DND-41 (cell line): ENCODE data around the gene TMEM54.

ENCODE experiments used
- ATAC-seq: fragments of 200-7000 bp; cut with Tn5 transposase; 3 replicates; pipeline ENCODE4 v1.9.1; 2021; ENCODE audit warnings: low read depth; ENCODE audit not compliant: insufficient read depth
- DNase-seq: peaks from one replicate; pipeline ENCODE4 v3.0.0-alpha.2; 2020
- H2AFZ ChIP-seq: 2 replicates; pipeline ENCODE4 v1.6.0; 2012; ENCODE audit warnings: low read depth, low read length
- H3K27ac ChIP-seq: 2 replicates; pipeline ENCODE4 v1.5.1; 2012; ENCODE audit warnings: low read length, inconsistent platforms
- H3K27me3 ChIP-seq: fragments of 200-600 bp; sonication (generic); 2 replicates; pipeline ENCODE4 v1.6.0; 2012; ENCODE audit warnings: low read length, mild to moderate bottlenecking, inconsistent platforms; ENCODE audit not compliant: insufficient read depth, poor library complexity
- H3K36me3 ChIP-seq: 2 replicates; pipeline ENCODE4 v1.5.1; 2012; ENCODE audit warnings: low read length, inconsistent platforms; ENCODE audit not compliant: insufficient read depth
- H3K4me1 ChIP-seq: 2 replicates; pipeline ENCODE4 v1.5.1; 2012; ENCODE audit warnings: mild to moderate bottlenecking, low read length; ENCODE audit not compliant: insufficient read depth
- H3K4me2 ChIP-seq: 2 replicates; pipeline ENCODE4 v1.6.0; 2012; ENCODE audit warnings: mild to moderate bottlenecking, moderate library complexity, low read length, inconsistent platforms; ENCODE audit not compliant: insufficient read depth
- H3K4me3 ChIP-seq, 2 experiments: fragments of 200-600 bp in 1 of 2; shearing (Covaris generic) in 1 of 2; 2 replicates each; pipeline ENCODE4 v1.5.1; 2012 to 2016; ENCODE audit warnings: inconsistent platforms in 2 of 2, low read length in 2 of 2, mild to moderate bottlenecking in 2 of 2, low read depth in 1 of 2, moderate library complexity in 1 of 2
- H3K79me2 ChIP-seq: 2 replicates; pipeline ENCODE4 v1.6.0; 2012; ENCODE audit warnings: low read length, inconsistent platforms; ENCODE audit not compliant: insufficient read depth
- H3K9ac ChIP-seq: 2 replicates; pipeline ENCODE4 v1.6.0; 2012; ENCODE audit warnings: low read depth, mild to moderate bottlenecking, inconsistent platforms, low read length, moderate library complexity
- H3K9me3 ChIP-seq: 2 replicates; pipeline ENCODE4 v1.5.1; 2012; ENCODE audit warnings: low read length, moderate library complexity, mild to moderate bottlenecking, inconsistent platforms; ENCODE audit not compliant: insufficient read depth, severe bottlenecking
- H4K20me1 ChIP-seq: 2 replicates; pipeline ENCODE4 v1.6.0; 2012; ENCODE audit warnings: low read length; ENCODE audit not compliant: insufficient read depth
- CTCF ChIP-seq: IDR thresholded peaks from 2 replicates; pipeline ENCODE4 v1.5.1; 2012; ENCODE audit warnings: borderline replicate concordance, low read length, moderate library complexity, mild to moderate bottlenecking; ENCODE audit not compliant: poor library complexity, severe bottlenecking; ENCODE audit errors: extremely low read depth
- EZH2 ChIP-seq: IDR thresholded peaks from 3 replicates; pipeline ENCODE4 v1.6.1; 2012; ENCODE audit warnings: borderline replicate concordance, low read depth, mild to moderate bottlenecking, moderate library complexity, low read length, inconsistent platforms; ENCODE audit not compliant: severe bottlenecking

Gene TMEM54

GRCh38 chr1:32925403-32926162 lies 24.4 kb upstream of the TMEM54 start:
- DNase-seq (no peak), ATAC-seq (no peak)
- no peaks in the 10 kb centered on the region for H3K27me3 ChIP-seq
- no peak overlapping the region for H3K4me3 ChIP-seq
- H3K27ac ChIP-seq = no peak overlapping the region
- H3K79me2 ChIP-seq = no peaks in the 10 kb centered on the region
- H3K36me3 ChIP-seq = no peaks in the 10 kb centered on the region
- no peaks in the 10 kb centered on the region for H3K9me3 ChIP-seq
- H2AFZ ChIP-seq = no peak overlapping the region
- no peaks in the 10 kb centered on the region for H4K20me1 ChIP-seq
- TF ChIP-seq EZH2 (no peak), CTCF (no peak)
- H3K9ac ChIP-seq = no peak overlapping the region
- H3K4me2 ChIP-seq = no peak overlapping the region
- H3K4me1 ChIP-seq = no peaks in the 10 kb centered on the region

- no peak overlapping the region for H3K9ac ChIP-seq
- H3K79me2 ChIP-seq = no peaks in the 10 kb centered on the region
- TF ChIP-seq CTCF = no peak
- TF ChIP-seq EZH2 = no peak
- DNase-seq (no peak), ATAC-seq (no peak)
- no peaks in the 10 kb centered on the region for H4K20me1 ChIP-seq
- no peaks in the 10 kb centered on the region for H3K4me1 ChIP-seq
- no peak overlapping the region for H3K27ac ChIP-seq
- no peak overlapping the region for H3K4me3 ChIP-seq
- no peak overlapping the region for H2AFZ ChIP-seq
- H3K36me3 ChIP-seq = no peaks in the 10 kb centered on the region
- H3K27me3 ChIP-seq = no peaks in the 10 kb centered on the region
- no peak overlapping the region for H3K4me2 ChIP-seq
- H3K9me3 ChIP-seq = no peaks in the 10 kb centered on the region
Observed at GRCh38 chr1:32924881-32925344, 23.7 kb upstream of the TMEM54 start.

GRCh38 chr1:32920833-32921232 lies 19.6 kb upstream of the TMEM54 start:
- Histone ChIP-seq H3K27me3 (no peaks in the 10 kb centered on the region), H3K4me1 (no peaks in the 10 kb centered on the region), H3K79me2 (no peaks in the 10 kb centered on the region), H3K27ac (no peak overlapping the region), H3K4me2 (no peak overlapping the region), H3K9ac (no peak overlapping the region), H2AFZ (no peak overlapping the region), H4K20me1 (no peaks in the 10 kb centered on the region), H3K4me3 (no peak overlapping the region), H3K36me3 (no peaks in the 10 kb centered on the region), H3K9me3 (no peaks in the 10 kb centered on the region)
- no peak for ATAC-seq
- TF ChIP-seq EZH2 (no peak), CTCF (no peak)
- DNase-seq = no peak
